ENCODE measurements around the gene C13orf46. TPM values are rescaled to one million over a fixed set of nuclear protein-coding genes. Genes with fewer than 3 reads are reported as not detected.
A peak's percentile ranks its signal among the peaks of the same experiment; 100 is the strongest.
"Not testable (repeated sequence)": the region's sequence is repeated elsewhere in the genome, so short reads cannot be mapped to it uniquely, and the experiment has no call there.

C13orf46 gene
- total RNA-seq: 0.83 and 0.91 TPM in 2 replicates

DNA sequence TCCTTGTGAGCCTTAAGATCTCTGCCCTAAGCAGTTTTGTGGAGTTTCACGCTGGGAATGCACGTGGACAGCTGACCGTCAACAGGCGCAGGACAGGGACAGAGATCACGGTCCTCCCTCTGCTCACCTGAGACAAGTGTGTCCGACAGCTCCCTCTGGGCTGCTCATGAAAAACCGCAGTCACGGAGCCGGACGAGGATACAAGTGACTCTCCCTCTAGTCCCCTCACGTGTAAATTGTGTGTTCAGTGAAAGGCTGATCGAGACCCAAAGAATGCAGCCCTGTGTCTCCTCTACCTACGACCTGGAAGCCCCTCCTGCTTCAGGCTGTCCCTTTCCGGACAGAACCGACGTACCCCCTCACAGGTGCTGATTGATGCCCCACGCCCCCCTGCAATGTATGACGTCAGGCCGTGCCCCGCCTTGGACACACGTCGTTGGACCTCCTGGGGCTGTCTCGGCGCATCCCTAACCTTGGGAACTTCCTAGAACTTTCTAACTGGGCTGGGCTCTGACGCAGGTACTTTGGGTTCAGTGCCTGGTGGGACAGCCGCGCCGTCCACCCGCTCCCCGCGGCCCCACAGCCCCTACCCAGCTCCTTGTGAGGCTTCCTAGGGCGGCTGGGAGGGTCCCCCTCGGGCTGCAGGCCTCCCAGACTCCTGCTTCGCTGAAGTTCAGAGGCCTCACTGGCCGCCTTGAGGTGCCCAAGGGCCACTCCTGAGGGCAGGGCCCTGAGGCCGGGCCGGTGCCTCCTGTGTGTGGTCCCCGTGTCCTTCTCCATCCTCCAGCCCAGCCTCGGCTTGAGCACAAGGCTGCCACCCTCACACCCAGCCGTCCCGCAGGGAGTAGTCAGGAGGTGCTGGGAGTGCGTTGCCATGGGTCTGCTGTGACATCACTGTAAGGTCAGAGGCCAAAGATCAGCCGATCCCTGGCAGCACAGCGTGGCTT lies at the start of gene C13orf46:
Gene C13orf46 (minus strand): TSS at position 859 of the 947 bp plus-strand sequence. CDS start 79 bp downstream, at position 780.
- no peaks in the 10 kb centered on the region for H3K4me1 Mint-ChIP-seq (ENCODE audit: low read depth)
- peaks cover 20% of the 10 kb centered on the region for H3K36me3 Mint-ChIP-seq (ENCODE audit: low read depth)
- no peaks in the 10 kb centered on the region for H3K27me3 Mint-ChIP-seq (ENCODE audit: insufficient read depth)
- no peak within 1 kb of the TSS for H3K27ac Mint-ChIP-seq
- no peak within 1 kb of the TSS for H3K4me3 Mint-ChIP-seq
- DNase-seq (ENCODE audit: low spot score): no peak
- H3K9me3 Mint-ChIP-seq: no peaks in the 10 kb centered on the region
- intact Hi-C loops (cut with micrococcal nuclease): no loop called here

DNA sequence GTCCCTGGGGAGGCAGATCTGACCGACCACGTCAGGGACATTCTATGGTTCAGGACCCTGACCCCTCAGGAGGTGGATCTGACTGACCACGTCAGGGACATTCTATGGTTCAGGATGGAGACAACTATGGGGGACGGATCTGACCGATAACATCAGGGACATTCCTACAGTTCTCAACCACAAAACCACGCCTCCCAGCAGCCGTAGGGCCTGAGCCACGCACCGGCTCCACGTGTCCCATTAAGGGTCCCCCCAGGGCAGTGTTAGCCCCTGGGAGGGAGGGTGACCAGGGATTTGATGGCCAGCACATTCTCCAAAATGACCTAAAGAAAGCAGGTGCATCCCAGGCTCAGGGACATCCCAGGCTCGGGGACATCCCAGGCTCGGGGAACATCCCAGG lies 49.0 kb upstream of the C13orf46 start:
- H3K4me3 Mint-ChIP-seq: no peak overlapping the region
- no peak for DNase-seq (ENCODE audit: low spot score)
- no peaks in the 10 kb centered on the region for H3K27me3 Mint-ChIP-seq (ENCODE audit: insufficient read depth)
- peak overlapping the region; percentile 7 for H3K27ac Mint-ChIP-seq
- peaks cover 31% of the 10 kb centered on the region for H3K36me3 Mint-ChIP-seq (ENCODE audit: low read depth)
- no peaks in the 10 kb centered on the region for H3K4me1 Mint-ChIP-seq (ENCODE audit: low read depth)
- H3K9me3 Mint-ChIP-seq: no peaks in the 10 kb centered on the region
- intact Hi-C loops (cut with micrococcal nuclease): no loop called here

DNA sequence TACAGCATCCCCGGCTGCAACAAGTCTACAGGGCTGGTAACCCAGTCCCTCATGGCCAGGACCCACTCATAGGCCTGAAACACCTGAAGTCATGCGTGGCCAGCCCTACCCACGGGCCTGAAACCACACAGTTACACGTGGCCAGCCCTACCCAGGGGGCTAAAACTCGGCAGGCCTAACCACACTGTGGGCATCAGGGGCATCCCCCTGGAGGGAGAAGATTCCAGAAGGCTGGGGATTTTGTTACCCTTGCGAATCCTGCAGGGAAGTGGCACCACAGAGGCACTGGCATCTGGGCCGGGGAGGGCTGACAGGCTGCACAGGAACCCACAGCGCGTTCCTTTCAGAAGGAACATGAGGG lies 48.4 kb upstream of the C13orf46 start:
- DNase-seq (ENCODE audit: low spot score): no peak
- H3K4me1 Mint-ChIP-seq (ENCODE audit: low read depth): no peaks in the 10 kb centered on the region
- peaks cover 30% of the 10 kb centered on the region for H3K36me3 Mint-ChIP-seq (ENCODE audit: low read depth)
- H3K27me3 Mint-ChIP-seq (ENCODE audit: insufficient read depth): no peaks in the 10 kb centered on the region
- no peak overlapping the region for H3K27ac Mint-ChIP-seq
- H3K9me3 Mint-ChIP-seq: no peaks in the 10 kb centered on the region
- no peak overlapping the region for H3K4me3 Mint-ChIP-seq
- intact Hi-C loops (cut with micrococcal nuclease): no loop called here

DNA sequence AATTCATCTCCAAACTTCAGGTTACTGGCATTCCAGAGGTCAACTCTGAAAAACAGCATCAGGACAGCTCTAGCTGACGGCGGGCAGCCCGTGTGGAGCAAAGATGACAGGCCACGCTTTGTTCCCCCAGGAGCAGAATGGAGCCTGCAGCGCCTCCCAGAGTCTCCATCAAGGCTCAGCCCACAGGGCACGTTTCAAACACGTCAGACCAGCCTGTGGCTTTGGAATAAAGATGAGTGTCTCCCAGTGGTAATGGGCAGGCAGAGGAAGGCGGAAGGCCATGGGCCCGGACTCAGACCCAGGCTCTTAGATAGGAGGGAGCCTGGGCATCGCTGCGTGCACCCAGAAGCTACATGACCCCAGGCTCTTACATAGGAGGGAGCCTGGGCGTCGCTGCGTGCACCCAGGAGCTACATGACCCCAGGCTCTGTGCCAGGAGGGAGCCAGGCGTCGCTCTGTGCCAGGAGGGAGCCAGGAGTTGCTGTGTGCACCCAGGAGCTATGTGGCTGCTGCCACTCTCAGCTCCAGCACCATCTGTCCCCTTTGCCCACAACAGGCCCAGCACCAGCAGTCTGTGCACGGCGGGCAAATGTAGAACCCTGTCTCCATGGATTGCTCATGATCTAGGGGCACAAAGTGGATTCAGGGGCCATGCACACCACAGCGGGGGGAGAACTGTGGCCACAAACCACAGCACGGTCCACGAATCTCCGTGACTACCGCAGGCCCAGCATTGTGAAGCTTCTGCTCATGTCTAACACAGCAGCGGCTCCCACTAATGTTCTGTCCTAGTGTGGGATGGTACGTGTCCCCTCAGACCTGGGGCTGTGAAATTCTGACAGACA lies 47.8 kb upstream of the C13orf46 start:
- no peak for DNase-seq (ENCODE audit: low spot score)
- H3K4me1 Mint-ChIP-seq (ENCODE audit: low read depth): no peaks in the 10 kb centered on the region
- H3K9me3 Mint-ChIP-seq: no peaks in the 10 kb centered on the region
- no peak overlapping the region for H3K27ac Mint-ChIP-seq
- H3K4me3 Mint-ChIP-seq: no peak overlapping the region
- no peaks in the 10 kb centered on the region for H3K27me3 Mint-ChIP-seq (ENCODE audit: insufficient read depth)
- peaks cover 28% of the 10 kb centered on the region for H3K36me3 Mint-ChIP-seq (ENCODE audit: low read depth)
- intact Hi-C loops (cut with micrococcal nuclease): no loop called here

DNA sequence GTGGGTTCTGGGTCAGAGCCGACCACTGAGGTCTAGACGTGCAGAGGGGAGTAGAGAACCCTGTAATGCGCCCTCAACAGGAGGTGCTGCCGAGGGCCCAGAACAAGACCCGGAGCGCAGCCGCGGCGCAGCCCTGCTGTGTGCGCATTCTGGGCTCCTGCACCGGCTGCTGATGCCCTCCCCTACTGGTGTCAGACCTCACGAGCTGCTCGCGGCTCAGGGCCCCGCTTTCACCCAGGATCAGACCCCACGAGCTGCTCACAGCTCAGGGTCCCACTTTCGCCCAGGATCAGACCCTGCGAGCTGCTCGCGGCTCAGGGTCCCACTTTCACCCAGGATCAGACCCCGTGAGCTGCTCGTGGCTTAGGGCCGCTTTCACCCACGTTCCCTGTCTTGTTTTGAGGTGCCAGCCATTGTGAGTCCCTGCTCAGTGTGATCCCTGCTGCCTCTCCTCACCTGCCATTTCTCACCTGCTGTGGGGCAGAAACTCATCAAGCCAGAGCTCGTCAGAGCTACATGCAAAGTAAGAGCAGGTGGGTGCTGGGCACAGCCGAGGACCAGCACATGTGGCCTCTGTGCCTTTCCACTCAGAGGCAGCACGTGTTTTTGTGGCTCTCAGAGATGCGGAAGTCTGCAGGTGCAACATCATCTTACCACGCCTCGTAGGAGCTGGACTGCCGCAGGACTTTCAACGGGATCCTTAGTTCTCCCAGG lies 47.0 kb upstream of the C13orf46 start:
- H3K27ac Mint-ChIP-seq: no peak overlapping the region
- no peak for DNase-seq (ENCODE audit: low spot score)
- H3K27me3 Mint-ChIP-seq (ENCODE audit: insufficient read depth): no peaks in the 10 kb centered on the region
- intact Hi-C loops (cut with micrococcal nuclease): no loop called here
- H3K9me3 Mint-ChIP-seq: no peaks in the 10 kb centered on the region
- H3K4me3 Mint-ChIP-seq: no peak overlapping the region
- peaks cover 25% of the 10 kb centered on the region for H3K36me3 Mint-ChIP-seq (ENCODE audit: low read depth)
- H3K4me1 Mint-ChIP-seq (ENCODE audit: low read depth): no peaks in the 10 kb centered on the region

DNA sequence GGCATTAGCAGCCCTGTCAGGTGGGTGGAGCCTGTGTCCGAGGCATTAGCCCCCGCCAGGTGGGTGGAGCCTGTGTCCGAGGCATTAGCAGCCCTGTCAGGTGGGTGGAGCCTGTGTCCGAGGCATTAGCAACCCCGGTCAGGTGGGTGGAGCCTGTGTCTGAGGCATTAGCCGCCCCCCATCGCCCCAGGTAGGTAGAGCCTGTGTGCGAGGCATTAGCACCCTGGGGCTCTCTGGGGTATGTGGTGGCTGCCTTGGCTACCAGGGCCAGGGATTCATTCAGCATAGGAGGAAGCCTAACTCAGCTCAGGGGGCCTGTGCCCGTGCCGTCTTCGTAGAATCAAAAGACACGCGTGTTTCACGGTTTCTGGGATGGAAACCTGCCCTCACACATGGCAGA lies 46.3 kb upstream of the C13orf46 start:
- H3K9me3 Mint-ChIP-seq; H3K4me3 Mint-ChIP-seq; intact Hi-C loops (cut with micrococcal nuclease): not testable (repeated sequence)

DNA sequence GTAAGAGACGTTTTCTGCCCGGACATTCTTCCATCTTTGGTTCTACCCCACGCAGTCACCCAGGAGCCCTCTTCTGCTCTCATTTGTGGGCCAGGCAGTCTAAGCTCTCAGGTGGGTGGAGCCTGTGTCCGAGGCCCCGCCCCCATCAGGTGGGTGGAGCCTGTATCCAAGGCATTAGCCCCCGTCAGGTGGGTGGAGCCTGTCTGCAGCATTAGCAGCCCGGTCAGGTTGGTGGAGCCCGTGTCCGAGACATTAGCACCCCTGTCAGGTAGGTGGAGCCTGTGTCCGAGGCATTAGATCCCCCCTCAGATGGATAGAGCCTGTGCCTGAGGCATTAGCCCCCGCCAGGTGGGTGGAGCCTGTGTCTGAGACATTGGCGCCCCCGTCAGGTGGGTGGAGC lies 45.5 kb upstream of the C13orf46 start:
- Mint-ChIP-seq H3K27me3 (ENCODE audit: insufficient read depth) (no peaks in the 10 kb centered on the region), H3K4me1 (ENCODE audit: low read depth) (no peaks in the 10 kb centered on the region)
- intact Hi-C loops (cut with micrococcal nuclease): no loop called here

More for the DNA sequence above, 46.3 kb upstream of the C13orf46 start:
- not testable (repeated sequence) for DNase-seq (ENCODE audit: low spot score); H3K27ac Mint-ChIP-seq; H3K4me1 Mint-ChIP-seq (ENCODE audit: low read depth); H3K27me3 Mint-ChIP-seq (ENCODE audit: insufficient read depth)
- peaks cover 24% of the 10 kb centered on the region for H3K36me3 Mint-ChIP-seq (ENCODE audit: low read depth)

DNA sequence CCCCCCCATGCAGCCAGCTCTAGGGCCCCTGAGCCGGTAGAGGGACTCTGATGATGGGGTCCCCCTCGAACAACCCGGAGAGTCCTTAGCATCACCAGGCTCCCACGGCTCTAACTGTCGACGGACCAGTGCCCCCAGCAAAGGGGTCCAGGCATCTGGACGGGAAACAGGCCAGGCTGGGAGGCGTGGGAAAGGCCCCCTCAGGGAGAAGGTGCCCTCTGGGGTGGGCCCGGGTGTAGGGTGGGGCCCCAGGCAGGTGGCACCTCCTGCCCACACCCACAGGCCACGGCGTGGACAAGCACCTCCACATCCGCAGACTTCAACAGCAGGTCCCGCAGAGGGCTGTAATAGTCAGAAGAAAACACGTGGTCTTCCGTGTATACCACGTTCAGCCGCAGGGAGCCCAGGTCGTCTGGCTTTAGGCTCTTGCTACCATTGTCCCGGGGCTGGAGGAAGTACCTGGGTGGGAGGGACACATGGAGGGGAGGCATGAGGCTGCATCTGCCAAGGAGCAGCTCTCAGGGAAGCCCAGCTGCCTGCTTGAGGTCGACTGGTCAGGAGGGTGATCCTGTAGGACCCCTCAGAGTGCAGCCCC lies 44.7 kb upstream of the C13orf46 start:
- DNase-seq (ENCODE audit: low spot score): no peak
- Mint-ChIP-seq H3K27me3 (ENCODE audit: insufficient read depth) (no peaks in the 10 kb centered on the region), H3K4me1 (ENCODE audit: low read depth) (no peaks in the 10 kb centered on the region), H3K9me3 (no peaks in the 10 kb centered on the region), H3K36me3 (ENCODE audit: low read depth) (peaks cover 21% of the 10 kb centered on the region), H3K4me3 (no peak overlapping the region), H3K27ac (no peak overlapping the region)
- intact Hi-C loops (cut with micrococcal nuclease): no loop called here

More for the DNA sequence above, 45.5 kb upstream of the C13orf46 start:
- DNase-seq (ENCODE audit: low spot score): no peak
- Mint-ChIP-seq H3K9me3 (no peaks in the 10 kb centered on the region), H3K27ac (no peak overlapping the region), H3K36me3 (ENCODE audit: low read depth) (peaks cover 24% of the 10 kb centered on the region), H3K4me3 (no peak overlapping the region)

DNA sequence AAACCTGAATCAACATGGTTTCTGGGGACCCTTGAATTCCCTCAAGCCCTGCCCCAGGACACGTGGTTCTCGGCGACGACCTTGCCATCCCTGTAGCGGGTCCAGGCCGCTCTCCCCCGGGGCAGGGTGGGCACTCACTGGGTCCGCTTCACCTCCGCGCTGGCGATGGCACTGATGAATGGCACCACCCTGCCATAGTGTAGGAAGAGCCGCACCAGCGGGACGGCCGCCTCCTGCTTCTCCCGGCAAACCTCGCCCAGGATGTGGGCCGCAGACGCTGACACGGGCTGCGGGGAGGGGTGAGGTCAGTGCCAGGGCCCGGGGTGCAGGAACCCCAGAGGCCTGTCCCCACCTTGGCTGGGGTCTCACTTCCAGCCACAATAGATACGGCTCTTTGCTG lies 44.1 kb upstream of the C13orf46 start:
- no peaks in the 10 kb centered on the region for H3K4me1 Mint-ChIP-seq (ENCODE audit: low read depth)
- no peaks in the 10 kb centered on the region for H3K27me3 Mint-ChIP-seq (ENCODE audit: insufficient read depth)
- peaks cover 21% of the 10 kb centered on the region for H3K36me3 Mint-ChIP-seq (ENCODE audit: low read depth)
- no peaks in the 10 kb centered on the region for H3K9me3 Mint-ChIP-seq
- H3K27ac Mint-ChIP-seq: no peak overlapping the region
- no peak overlapping the region for H3K4me3 Mint-ChIP-seq
- DNase-seq (ENCODE audit: low spot score): no peak
- intact Hi-C loops (cut with micrococcal nuclease): no loop called here

DNA sequence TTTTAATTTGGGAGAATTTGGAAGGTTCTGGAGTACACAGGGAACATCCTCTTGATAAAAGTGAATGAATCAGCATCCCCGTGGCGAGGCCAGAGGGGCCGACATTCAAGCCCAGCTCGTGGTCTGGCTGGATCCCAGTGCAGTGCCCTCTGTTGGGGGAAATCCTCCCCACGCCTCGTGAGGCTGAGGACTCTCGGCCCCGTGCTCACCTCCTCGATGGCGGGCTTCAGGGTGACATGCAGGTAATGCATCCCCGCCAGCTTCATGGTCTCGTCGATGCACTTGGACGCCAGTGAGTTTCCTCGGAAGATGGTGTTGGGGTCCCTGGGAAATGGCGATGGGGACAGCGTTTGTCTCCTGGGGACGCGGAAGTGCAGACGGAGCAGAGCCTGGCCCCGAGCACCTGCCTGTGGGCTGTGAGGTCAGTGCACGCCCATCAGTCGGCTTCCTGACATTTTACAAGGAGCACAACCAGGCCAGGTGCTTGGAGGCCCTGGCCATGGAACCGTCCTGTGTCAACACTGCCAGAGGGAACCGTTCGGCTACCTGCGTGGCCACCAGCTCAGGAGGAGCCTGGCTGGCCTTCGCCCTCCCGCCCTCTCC lies 43.3 kb upstream of the C13orf46 start:
- Mint-ChIP-seq H3K4me1 (ENCODE audit: low read depth) (no peaks in the 10 kb centered on the region), H3K27me3 (ENCODE audit: insufficient read depth) (no peaks in the 10 kb centered on the region), H3K36me3 (ENCODE audit: low read depth) (peaks cover 18% of the 10 kb centered on the region), H3K4me3 (no peak overlapping the region), H3K9me3 (no peaks in the 10 kb centered on the region), H3K27ac (no peak overlapping the region)
- DNase-seq (ENCODE audit: low spot score): no peak
- intact Hi-C loops (cut with micrococcal nuclease): no loop called here

DNA sequence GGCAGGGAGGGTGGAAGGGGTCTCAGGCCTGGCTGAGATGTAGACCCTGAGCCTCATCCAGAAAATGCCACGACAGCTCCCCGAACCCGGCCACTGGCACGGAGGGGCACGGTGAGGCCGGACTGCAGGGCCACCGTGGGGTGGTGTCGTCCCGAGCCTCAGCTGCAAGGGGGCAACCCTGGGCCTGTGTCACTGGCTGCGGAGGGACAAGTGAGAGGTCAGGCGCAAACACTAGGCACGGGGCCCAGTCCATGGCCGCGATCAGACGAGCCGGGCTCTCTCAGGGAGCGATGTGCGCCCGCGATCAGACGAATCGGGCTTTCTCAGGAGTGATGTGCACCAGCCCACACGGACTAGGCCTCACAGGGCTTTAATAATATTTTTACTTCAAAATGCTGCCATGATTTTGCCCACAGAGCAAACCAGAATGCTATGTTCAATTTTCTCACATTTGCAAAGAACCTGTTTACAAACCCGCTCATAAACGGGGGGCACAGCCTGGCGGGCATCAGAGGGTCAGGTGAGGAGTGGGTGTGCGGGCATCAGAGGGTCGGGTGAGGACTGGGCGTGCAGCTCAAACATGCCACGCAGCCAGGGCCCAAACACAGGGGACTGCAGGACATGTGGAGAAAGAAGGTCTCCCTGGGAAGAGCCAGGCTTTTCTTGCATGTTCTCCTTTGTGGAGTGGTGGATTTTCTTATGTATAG lies 42.6 kb upstream of the C13orf46 start:
- H3K4me3 Mint-ChIP-seq: no peak overlapping the region
- peaks cover 15% of the 10 kb centered on the region for H3K36me3 Mint-ChIP-seq (ENCODE audit: low read depth)

DNA sequence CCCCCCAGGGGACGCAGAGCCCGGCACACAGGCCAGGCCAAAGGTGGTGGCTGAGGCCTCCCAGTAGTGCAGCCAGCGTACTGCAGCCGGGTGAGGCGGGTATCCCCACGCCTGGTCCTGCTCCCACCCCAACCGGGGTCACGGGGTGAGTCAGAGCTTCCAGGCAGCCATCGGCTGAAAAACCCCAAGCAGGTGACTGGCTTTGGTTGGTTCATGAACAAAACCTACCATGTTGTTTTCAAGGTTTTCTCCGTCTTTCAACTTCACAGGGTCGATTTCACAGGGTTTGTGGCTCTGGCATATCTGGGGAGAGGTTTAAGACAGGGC lies 42.1 kb upstream of the C13orf46 start:
- Mint-ChIP-seq H3K27ac (no peak overlapping the region), H3K36me3 (ENCODE audit: low read depth) (peaks cover 12% of the 10 kb centered on the region), H3K4me1 (ENCODE audit: low read depth) (no peaks in the 10 kb centered on the region), H3K9me3 (no peaks in the 10 kb centered on the region), H3K4me3 (no peak overlapping the region), H3K27me3 (ENCODE audit: insufficient read depth) (no peaks in the 10 kb centered on the region)
- intact Hi-C loops (cut with micrococcal nuclease): no loop called here
- DNase-seq (ENCODE audit: low spot score): no peak

More for the DNA sequence above, 42.6 kb upstream of the C13orf46 start:
- intact Hi-C loops (cut with micrococcal nuclease): no loop called here
- no peak overlapping the region for H3K27ac Mint-ChIP-seq
- no peak for DNase-seq (ENCODE audit: low spot score)
- no peaks in the 10 kb centered on the region for H3K4me1 Mint-ChIP-seq (ENCODE audit: low read depth)
- H3K27me3 Mint-ChIP-seq (ENCODE audit: insufficient read depth): no peaks in the 10 kb centered on the region
- H3K9me3 Mint-ChIP-seq: no peaks in the 10 kb centered on the region

All from activated T-helper 1 cell treated with anti-CD3 and anti-CD28 coated beads, Interleukin-12 subunit alpha, Interleukin-12 subunit beta, Interleukin-2, Interleukin-4 antibody, amounts not matched to agents 30 ng/mL and 10 ng/mL and 1 ng/mL, durations not matched to agents 14 hours and 24 hours and 36 hours (primary cell).